Fibroblast of skin of abdomen (primary cell): ENCODE measurements around the gene FOXF1.

Experiments
- DNase-seq: peaks from one replicate; pipeline ENCODE4 v3.0.0-alpha.2; 2013

The FOXF1 gene

DNA sequence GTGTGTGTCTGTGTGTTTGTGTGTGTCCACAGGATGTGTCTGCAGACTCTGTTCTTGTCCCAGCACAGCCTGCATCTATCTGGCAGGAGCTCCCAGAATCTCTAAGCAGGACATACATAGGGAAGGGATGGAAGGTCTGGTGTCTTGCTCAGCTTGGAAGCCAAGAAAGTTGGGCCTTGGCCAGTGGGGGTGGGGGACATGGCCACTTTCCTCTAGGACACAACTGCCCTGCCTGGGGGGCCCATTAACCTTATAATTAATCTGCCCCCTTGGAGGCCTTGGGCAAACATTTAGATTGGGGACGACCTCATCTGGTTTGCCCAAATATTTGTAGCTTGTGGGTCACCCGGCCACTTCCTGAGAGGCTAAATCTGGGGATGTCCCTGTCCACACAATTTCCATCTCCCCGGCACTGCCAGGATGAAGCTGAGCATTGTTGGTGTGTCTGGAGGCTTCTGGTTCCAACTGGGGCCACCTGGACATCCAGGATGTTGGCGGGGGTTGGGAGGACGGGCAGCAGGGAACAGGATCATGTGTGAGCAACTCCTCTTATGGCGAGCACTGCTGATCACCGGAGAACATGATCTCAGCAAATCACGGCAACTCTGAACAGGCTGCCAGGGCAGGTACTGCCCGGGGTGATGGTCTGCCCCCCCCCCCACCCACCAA, 17.2 kb upstream of the FOXF1 start:
- no peak for DNase-seq

DNA sequence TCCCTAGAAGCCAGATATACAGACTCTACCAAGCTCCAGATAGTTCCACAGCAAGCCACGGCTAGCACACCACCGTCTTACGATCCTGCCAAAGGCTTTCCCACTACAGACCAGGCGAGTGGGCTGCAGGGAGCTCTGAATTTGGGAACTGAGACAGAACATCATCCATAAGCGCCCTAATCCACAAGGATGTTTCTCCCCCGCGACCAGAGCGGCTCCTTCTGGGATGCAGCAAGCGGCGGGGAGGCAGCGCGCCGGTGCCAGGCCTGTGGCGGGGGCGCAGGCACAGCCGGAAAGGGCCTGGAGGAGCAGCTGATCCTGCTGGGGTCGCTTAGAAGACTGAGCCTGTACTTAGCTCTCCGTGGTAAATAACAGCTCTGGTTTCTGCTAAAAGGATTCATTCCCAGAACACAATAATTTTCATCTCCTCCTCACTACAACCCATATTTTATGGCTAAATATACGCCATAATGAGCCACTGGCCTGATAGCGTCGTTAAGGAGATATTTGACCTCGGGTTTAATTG, 16.2 kb upstream of the FOXF1 start:
- DNase-seq, result no peak

- no peak for DNase-seq
Observed at GRCh38 chr16:86494565-86495356, 15.6 kb upstream of the FOXF1 start.

GRCh38 chr16:86495357-86495701, 15.0 kb upstream of the FOXF1 start:
- DNase-seq, result no peak

- DNase-seq, result no peak
Observed at GRCh38 chr16:86495756-86496261, 14.5 kb upstream of the FOXF1 start.

DNA sequence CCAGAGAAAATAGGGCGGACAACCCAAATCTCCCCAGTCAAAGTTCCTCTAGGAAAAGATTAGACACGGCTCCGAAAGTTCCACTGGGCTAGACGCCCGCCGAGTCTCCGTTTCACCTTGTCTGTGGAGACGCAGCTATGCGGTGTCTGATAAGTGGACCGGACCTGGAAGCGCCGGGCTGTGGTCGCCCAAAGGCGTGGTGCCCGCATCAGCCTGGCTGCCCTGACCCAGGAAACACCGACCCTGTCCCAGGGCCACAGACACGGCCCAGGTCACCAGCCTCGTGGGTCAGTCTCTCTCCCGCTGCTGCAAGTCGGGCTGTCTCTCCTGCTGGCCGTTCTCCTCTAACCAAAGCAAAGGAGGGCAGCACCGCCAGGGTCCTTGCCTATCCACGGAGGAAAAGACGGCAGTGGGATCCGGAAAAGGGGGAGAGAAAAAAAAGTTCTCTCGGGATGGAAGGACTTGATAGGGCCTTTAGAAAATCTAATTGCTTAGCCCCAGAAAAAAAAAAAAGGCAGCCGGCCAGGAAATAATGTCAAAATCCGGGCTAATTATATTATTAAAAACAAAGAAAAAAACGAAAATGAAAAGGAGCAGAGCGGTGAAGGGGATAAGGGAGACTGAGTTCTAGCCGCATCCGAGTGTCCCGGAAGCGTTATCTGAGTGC, 13.9 kb upstream of the FOXF1 start:
- DNase-seq, result no peak

DNA sequence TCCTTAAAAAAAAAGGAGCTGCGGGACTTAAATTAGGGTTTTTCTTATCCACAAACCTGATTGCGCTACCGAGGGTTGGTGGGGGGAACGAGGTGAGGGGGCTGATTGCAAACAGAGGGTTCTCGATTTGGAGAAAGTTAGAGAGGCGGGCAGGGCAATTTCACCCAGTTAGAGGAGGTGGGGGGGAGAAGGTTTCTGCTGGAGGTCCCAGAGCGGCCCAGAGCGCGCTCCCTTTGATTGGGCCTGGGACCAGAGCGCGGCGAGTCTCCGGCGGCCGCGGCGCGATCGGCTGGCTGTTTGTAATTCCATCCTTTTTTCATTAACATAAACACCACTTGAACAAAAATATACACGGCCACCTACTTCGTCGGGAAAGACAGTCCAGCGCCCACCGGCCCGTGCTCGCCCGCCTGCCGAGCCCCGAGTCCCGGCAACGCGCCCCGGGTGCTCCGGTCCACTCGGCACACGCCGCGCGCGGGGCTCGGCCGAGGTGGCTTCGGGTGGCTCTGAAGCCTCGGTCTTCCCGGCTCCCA, 13.3 kb upstream of the FOXF1 start:
- no peak for DNase-seq

DNA sequence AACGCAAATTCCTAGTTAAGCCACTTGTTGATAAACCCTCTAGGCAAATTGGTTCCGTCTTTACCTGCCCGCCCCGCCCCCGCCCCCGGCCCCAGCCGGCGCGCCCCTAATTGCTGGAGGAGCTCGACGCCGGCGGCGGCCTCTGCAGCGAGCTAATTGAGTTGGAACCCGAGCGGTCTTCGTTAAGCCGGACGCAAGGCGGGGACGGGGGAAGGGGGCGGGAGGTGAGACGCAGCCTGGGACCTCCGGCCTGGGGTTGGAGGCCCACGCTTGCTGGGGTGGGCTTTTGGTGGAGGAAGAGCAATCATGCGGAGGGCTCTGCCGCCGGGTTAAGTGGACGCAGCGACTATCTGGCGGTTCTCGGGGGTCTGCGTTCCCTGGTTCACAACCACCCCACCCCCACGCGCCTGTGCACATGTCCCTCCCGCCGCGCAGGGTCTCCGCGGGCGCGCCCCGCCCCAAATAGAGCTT, 12.7 kb upstream of the FOXF1 start:
- DNase-seq, result no peak

DNA sequence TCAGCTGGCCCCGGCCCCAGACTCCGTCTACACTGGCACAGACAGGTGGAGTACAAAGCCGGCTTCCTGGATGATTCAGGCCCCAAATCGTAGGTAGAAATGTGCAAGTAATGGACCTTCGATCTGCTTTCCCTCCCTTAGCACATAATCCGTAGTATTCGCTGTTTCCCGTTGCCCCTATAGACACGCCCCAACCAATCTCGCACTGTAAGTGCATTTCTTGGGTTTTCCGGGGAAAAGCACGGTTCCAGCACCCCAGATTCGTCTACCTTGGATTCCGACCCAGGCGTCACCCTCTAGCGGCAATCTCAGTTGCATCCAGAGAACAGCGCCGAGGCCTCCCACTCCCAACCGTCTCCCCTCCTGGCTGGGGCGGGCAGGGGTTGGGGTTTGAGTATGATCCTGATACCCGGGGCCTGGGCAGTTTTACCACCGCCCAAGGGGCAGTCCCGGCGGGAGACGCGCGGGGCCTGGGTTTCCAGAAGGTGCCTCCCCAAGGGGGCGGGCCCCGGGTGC, 12.1 kb upstream of the FOXF1 start:
- no peak for DNase-seq

DNA sequence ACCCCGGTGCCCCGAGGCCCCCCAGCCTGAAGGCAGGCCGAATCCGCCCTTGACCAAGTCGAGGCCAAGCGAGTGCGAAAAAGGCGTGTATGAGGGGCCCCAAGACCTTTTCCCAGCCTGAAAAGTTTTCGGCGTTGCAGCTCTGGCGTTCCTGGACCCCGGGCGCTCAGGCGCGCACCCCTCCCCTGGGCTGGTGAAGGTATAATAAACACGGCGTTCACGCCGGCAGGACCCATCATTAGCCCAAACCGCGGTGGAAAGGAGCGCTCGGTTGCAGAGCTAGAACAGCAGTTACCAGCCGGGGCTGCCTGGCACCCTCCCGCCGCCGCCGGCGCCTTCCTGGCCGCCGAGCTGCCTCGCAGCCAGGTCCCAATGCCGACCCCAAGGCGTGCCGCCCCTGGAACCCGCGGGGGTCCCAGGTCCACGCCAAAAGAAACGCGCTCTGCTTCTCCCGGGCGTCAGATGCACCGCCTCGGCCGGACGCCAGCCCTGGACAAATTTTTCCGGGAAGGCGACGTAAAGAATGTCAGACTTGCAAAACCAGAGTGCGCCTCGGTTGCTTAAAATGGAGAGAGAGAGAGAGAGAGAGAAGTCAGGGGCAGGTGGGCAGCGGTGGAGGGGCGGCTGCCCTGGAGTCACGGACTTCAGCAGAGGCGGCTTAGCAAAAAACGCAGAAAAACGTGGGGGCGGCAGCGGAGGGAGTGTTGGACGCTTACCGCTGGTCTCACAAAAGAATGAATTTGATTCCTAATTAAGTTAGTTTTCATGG, 11.5 kb upstream of the FOXF1 start:
- peak; percentile 35 for DNase-seq

DNA sequence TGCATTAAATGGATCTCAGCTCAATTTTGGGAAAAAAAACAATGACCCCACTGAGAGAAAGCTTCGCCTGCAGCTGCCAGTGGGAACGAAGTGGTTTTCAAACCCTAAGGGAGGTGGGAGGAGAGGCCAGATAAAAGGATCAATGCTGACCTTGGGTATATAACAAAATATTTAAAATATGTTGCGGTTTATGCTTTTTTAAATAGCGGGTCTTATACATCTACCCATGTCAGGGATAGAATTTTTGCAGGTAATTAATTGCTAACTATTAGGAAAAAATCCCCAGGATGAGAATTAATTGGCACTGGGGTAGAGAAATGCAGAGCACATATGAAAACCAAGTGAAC, 10.9 kb upstream of the FOXF1 start:
- no peak for DNase-seq

DNA sequence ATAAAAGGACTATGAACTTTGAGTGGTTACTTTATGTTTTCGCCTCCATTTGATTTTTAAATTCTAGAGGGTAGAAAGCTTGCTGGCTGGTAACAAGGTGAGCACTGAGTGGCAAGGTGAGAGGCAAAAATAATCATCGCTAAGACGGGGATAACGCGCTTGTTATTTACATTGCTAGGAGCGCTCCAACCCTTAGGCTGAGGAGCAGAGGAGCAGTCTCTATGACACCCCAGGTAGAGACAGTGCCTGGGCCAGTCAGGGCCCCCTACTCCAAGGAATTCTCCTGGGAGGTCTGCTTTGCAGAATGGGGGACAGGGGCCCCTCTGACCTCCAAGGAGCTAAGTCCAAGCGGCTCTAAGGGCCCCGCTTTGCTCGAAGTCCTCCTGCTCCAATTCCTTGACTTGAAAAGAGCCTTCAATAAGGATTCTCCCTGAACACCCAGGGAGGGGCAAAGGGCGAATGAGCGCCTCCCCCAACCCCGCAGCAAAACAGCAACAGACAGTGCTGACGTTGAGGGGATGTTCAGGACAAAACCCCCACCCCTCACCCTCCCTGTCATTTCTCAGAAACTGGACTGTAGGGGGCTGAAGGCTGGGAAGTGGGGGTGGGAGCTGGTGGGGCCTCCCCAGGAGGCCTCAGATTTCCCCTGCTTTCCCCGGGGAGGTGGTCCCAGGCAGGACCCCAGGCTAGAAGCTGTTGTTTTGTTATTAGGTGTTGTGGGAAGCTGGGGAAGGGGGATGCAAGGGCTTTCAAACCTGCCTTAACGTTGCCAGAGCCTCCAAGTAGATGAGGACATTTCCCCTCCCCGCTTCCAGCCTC, 10.2 kb upstream of the FOXF1 start:
- no peak for DNase-seq

GRCh38 chr16:86500708-86501510, 9.4 kb upstream of the FOXF1 start:
- DNase-seq, result no peak

DNA sequence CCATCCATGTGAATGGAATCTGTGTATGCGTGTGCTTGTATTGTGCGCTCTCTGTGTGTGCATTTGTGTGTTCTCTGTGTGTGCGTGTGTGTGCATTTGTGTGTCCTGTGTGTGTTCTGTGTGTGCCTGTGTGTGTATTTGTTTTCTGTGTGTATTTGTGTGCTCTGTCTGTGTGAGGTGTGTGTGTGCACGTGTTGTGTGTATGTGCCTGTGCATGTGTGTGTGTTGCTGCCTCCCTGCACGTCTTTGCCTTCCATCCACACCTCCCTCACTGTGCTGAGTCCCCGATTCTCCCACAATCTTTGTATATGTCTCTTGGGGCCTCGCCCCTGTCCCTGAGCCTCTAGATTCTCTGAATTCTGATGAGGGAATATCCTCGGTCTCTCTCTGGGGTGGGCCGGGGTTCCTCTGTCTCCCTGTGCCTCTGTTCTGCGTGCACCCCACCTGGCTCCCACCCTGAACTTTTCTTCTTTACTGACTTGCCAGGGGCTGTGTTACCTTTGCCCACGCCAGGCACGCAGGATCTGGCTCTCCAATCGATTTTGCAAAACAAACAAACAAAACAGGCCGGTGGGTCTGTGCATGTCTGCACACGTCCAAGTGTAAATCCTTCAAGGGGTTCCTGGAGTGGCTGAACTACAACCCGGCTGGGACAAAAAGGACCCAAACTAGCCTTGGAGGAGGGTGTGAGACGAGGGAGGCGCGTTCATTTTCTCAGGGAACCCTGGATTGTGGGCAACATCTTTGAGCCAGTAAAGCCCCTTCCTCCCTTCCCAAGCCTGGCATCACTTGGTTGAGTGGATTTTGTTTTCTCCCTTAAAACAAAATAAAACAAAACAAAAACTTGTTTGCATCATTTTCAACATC, 8.1 kb upstream of the FOXF1 start:
- no peak for DNase-seq

DNA sequence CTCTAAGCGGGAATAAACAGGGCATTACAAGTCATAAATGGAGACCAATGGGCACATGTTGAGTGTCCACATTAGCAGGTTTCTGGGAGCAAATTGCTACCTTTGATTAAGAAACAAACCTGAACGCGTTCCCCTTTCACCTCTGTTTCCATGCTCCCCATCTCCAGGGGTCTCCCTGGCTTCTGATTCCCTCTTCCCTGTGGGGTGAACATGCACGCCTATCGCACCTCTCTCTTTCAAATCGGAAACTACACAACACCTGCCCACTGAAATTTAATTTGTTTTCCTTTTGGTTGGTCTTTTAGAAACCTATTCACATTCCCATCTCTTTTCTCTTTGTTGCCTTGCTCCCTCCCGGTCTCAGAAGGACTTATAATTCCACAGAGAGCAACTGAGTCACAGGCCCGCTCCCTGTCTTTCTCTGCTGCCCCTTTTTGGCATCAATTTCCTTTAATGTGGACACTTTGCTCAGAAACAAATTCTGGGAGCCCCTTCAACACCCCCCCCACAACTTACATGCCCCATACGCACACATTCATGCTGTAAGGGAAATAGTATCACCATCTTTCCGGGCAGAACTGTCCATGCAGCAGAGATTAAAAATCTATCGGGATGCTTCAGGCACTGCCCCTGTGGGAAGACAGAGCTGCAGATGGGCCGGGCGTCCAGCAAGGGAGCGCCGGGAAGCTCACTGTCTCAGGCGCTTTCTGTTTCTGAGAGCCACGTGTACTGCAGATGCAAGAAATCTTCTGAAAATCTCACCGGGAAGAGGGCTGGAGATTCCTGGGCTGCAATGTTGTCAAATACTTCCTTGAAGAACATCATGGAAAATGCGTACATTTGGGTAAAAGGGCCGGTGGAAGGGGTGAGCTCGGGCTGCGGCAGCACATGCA, 7.2 kb upstream of the FOXF1 start:
- no peak for DNase-seq

- no peak for DNase-seq
Observed at GRCh38 chr16:86503830-86504229, 6.5 kb upstream of the FOXF1 start.

DNA sequence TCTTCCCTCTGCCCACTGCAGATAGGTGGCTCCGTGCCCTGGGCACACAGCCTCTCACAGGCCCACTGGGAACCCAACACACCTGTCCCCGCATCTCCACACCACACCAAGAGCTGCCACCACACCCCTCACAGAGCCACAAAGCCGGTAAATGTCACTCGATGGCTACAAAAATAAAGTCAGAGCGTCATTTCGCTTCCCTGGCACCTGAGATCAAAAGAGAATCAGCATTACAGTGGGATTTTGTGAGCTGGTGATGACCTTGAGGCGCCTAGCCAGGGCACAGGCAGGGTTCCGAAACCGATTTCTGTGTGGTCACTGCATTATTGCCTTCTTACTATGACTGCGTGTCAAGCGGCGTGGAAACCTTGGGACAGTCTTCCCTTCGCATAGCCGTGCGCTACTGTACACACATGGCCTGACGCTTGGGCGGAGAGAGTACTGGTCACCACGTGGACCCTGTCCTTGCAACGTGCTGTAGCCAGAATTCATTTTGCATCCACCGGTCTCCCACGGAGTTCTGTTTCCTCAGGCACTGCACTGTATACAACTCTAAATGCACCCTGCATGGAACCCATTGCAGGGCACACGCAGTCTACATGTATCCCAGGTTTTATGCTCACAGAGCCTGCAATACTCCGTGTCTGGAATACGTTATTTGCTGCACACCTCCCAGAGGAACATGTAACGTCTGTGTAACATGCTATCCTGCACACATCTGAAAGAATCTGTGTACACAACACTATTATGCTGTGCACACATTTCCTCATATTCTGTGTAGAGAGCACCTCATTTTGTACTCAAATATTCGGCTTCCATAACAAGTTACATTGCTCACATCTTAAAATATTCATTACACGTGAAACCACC, 5.8 kb upstream of the FOXF1 start:
- no peak for DNase-seq
